Measurements from ENCODE around the gene ARIH2.

GRCh38 chr3:48963591-48963990, 44.9 kb downstream of the ARIH2 start:
- no peak for TF ChIP-seq CTCF (IDR thresholded peaks at IDR 0.05; ENCODE audit: insufficient read depth, low read length, poor library complexity, severe bottlenecking)
- TF ChIP-seq EZH2phosphoT487 (conservative IDR thresholded peaks at IDR 0.05; ENCODE audit: low read length): no peak
